Fibroblast of the aortic adventitia (primary cell): ENCODE measurements around the gene TAGAP. TPM values are rescaled to one million over a fixed set of nuclear protein-coding genes. Genes with fewer than 3 reads are reported as not detected.
"Not testable (repeated sequence)": the region's sequence is repeated elsewhere in the genome, so short reads cannot be mapped to it uniquely, and the experiment has no call there.

Experiments
- DNase-seq: peaks from one replicate; pipeline ENCODE4 v3.0.0-alpha.2; 2010; ENCODE audit warnings: low read depth
- H3K4me3 ChIP-seq: 2 replicates; pipeline ENCODE4 v1.5.1; 2011; ENCODE audit warnings: low read depth, mild to moderate bottlenecking, control low read depth, low read length, moderate library complexity
- total RNA-seq: library from RNA; depleted of rRNA; stranded (reverse); fragments of >200 nt; gene quantifications from 2 replicates; pipeline ENCODE4 v1.2.3, GENCODE V29; 2012; ENCODE audit warnings: low replicate concordance
- TF ChIP-seq, protein P1 (sequence below): IDR thresholded peaks from 2 replicates; pipeline ENCODE4 v1.5.1; 2011; ENCODE audit warnings: mild to moderate bottlenecking, low read length, control low read depth, inconsistent platforms; ENCODE audit not compliant: insufficient read depth

The TAGAP gene
- total RNA-seq, 1 donor, result not detected

DNA sequence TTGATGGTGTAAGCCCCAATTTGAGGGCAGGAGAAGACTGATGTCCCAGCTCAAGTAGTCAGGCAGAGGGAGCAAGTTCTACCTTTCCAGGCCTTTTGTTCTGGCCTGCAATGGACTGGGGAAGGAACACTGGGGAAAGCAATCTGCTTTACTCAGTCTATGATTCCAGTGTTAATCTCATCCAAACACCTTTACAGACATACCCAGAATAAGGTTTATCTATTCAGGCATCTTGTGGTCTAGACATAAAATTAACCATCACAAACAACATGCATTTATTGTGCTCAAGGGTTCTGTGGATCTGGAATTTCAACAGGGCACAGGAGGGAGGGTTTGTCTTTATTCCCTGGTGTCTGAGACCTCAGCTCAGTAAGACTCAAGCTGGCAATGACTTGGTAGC lies 30.4 kb downstream of the TAGAP start:
- no peak for DNase-seq
- TF ChIP-seq, protein P1, sequence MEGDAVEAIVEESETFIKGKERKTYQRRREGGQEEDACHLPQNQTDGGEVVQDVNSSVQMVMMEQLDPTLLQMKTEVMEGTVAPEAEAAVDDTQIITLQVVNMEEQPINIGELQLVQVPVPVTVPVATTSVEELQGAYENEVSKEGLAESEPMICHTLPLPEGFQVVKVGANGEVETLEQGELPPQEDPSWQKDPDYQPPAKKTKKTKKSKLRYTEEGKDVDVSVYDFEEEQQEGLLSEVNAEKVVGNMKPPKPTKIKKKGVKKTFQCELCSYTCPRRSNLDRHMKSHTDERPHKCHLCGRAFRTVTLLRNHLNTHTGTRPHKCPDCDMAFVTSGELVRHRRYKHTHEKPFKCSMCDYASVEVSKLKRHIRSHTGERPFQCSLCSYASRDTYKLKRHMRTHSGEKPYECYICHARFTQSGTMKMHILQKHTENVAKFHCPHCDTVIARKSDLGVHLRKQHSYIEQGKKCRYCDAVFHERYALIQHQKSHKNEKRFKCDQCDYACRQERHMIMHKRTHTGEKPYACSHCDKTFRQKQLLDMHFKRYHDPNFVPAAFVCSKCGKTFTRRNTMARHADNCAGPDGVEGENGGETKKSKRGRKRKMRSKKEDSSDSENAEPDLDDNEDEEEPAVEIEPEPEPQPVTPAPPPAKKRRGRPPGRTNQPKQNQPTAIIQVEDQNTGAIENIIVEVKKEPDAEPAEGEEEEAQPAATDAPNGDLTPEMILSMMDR, result no peak
- H3K4me3 ChIP-seq, result no peak overlapping the region

DNA sequence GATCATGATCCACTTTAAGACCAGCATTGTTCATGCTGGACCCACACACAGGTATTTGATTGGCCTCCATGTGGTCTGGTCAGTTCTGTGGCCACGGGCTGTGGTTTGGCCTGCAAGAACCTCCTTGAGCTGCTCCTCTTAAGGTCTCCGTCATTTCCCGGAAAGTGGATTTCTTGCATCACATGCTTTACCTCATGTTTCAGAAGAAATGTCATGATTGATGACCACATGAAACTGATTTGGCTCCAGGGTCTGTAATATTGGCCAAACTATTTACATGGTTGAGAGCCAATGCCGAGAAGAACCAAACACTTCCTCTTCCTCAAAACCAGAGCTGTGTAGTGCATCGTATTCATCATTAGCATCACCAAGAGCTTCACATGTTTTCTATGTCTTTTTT lies 31.6 kb downstream of the TAGAP start:
- DNase-seq, result peak; percentile 60
- TF ChIP-seq, protein P1, result no peak
- no peak overlapping the region for H3K4me3 ChIP-seq

DNA sequence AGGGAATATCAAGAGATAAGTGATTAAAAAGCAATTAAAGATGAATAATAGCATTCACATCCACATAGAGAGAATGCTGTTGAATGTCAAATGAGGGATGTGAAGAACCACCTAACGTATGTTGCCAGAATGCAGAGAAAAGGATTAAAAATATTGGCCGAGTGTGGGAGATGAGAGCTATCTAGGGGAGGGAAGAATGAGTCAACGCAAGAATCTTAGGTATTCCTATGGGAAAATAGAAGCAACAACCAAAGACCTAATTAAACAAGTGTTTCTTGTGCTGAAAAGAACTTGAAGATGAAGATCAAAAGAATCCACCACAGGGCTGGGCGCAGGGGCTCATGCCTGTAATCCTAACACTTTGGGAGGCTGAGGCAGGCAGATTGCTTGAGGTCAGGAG lies 32.6 kb downstream of the TAGAP start:
- no peak overlapping the region for H3K4me3 ChIP-seq
- TF ChIP-seq, protein P1, result no peak
- no peak for DNase-seq

DNA sequence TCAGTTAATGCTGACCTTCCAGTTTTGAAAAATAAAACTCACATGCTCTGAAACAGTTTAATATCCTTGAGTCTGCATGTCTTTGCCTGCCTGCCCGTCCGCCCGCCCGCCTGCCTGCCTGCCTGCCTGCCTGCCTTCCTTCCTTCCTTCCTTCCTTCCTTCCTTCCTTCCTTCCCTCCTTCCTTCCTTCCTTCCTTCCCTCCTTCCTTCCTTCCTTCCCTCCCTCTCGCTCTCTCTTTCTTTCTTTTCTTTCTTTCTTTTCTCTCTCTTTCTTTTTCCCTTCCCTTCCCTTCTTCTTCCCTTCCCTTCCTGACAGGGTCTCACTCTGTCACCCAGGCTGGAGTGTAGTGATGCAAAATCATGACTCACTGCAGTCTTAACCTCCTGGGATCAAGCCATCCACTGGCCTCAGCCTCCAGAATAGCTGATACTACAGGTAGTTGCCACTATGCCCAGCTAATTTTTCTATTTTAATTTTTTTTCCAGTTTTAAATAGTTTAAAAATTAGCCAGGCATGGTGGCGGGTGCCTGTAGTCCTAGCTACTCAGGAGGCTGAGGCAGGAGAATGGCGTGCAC lies 34.7 kb downstream of the TAGAP start:
- H3K4me3 ChIP-seq, DNase-seq: not testable (repeated sequence)

DNA sequence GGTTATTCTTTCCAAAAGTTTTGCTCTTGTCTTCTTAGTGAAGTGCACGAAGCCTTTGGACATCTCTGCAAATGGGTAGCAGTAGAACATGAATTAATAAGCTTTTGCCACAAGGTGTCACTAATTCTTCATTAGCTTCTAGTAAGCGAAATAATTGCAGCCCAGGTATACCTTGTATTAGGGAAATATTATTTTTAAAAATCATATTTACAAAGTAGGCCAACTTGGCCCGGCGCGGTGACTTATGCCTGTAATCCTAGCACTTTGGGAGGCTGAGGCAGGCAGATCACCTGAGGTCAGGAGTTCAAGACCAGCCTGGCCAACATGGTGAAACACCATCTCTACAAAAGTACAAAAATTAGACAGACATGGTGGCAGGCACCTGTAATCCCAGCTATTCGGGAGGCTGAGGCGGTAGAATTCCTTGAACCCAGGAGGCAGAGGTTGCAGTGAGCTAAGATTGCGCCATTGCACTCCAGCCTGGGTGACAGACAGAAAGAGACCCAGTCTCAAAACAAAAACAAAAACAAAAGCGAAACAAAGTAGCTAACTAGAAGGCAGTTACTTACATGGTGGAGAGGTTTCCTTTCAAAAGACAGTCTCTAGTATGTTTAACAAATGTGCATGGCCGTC lies 36.0 kb downstream of the TAGAP start:
- no peak overlapping the region for H3K4me3 ChIP-seq
- peak; percentile 47 for DNase-seq
- TF ChIP-seq, protein P1, result peak; percentile 30

DNA sequence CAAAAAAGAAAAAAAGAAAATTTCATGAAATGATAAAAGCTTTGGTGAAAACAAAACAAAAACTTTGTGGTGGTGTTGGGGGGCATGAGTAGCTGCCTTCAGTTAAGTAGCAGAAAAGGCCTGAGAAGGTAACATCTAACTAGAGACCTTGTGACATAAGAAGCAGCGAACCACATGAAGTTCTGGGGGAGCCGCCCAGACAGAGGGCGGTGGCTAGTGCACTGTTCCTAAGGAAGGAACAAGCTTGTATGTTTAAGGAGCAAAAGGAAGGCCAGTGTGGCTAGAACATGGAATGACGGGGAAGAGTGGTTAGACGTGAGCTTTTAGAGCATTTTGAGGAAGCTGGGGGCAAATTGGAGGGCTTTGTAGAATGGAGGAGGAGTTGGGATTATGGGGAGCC lies 37.3 kb downstream of the TAGAP start:
- no peak overlapping the region for H3K4me3 ChIP-seq
- DNase-seq, result no peak
- TF ChIP-seq, protein P1, result no peak

DNA sequence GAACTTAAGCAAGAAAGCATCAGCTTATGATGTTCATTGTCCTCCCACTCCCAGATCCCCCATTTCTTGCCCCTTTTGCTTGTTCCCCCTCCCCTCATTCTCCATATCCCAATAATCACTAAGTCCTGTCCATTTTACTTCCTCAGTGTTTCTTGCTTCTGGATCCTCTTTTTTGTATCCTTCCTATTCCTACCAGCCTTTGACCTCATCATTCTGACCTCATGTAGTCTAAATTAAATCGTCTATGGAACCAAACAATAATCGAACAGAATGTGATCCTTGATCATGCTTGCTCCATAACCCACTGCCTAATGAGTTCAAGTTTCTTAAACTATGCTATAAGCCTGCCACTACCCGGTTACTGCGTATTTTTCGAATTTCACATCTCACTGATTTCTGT lies 39.4 kb downstream of the TAGAP start:
- no peak for DNase-seq
- TF ChIP-seq, protein P1, result no peak
- H3K4me3 ChIP-seq, result no peak overlapping the region
